AG08396 (cell line): ENCODE measurements around the gene ZNF469.
A peak's percentile ranks its signal among the peaks of the same experiment; 100 is the strongest.

Experiments used
- DNase-seq: peaks from one replicate; pipeline ENCODE4 v3.0.0; 2012; ENCODE audit warnings: low spot score, mixed read lengths

Gene ZNF469

GRCh38 chr16:88378836-88379693 lies 3.7 kb upstream of the ZNF469 start:
- no peak for DNase-seq

DNA sequence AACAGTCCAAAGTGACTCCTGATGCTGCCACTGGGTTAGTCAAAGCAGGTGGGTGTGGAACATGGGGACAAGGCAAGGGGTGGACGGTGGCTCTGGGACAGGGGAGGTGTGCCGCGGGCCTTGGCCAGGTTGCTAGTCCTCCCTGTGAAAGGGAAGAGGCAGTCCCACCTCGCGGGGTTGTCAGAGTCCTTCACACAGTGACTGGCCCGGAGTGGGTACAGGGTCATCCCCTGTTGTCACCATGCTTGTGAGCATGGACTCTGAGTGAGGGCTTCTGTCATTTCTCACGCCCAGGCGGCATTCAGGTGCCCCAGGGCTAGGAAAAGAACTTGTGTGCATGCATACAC lies 3.1 kb upstream of the ZNF469 start:
- DNase-seq: no peak

- DNase-seq: no peak
Observed at GRCh38 chr16:88380099-88380498, 2.7 kb upstream of the ZNF469 start.

- DNase-seq: no peak
Observed at GRCh38 chr16:88380619-88381018, 2.1 kb upstream of the ZNF469 start.

DNA sequence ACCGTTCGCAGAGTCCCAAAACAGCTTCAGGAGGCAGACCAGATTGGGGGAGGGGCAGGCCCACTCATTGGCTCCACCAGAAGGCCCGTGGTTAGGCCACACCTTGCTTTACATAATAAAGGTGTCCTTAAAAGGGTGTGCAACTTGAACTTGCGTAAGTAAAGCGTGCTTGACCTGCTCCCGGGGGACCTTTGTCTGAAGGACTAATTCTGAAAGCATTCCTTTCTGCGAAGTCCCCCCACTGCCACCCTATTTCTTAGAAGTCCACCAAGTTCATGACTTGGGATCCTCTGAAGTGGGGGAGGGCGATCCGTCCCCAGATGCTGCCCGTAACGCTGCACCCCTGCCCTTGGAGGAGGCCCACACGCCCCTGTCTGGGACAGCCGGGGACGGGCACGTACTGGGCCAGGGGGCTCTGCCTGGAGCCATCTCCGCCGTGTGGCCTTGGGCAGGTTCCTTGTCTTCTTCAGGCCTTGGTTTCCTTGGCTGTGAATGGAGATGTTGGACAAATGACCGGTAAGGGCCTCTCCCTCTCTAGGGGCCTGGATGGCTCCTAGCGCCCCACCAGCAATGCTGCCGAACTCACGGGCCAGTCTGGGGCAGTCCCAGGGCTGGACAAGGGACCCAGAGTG lies 823 bp upstream of the ZNF469 start:
- DNase-seq: no peak

- DNase-seq: peak; percentile 87
Observed at GRCh38 chr16:88383401-88384221, 852 bp downstream of the ZNF469 start.

- DNase-seq: no peak
Observed at GRCh38 chr16:88384222-88385111, 1.7 kb downstream of the ZNF469 start.

DNA sequence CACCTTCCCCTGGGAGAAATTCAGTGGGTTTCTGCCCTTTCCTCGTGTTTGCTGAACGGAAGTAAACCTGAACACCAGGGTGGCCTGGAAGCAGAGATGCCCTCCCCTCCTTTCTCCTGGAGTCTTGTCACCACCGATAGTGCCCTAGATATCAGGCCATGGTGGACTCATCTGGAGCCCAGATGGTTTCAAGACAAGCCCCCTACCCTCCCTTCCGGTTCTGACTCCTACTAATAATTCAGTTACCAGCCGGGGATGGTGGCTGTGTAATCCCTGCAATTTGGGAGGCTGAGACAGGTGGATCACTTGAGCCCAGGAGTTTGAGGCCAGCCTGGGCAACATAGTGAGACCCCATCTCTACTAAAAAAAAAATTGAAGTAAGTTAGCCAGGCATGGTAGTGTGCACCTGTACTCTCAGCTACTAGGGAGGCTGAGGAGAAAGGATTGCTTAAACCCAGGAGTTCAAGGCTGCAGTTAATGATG lies 2.4 kb downstream of the ZNF469 start:
- DNase-seq: no peak

DNA sequence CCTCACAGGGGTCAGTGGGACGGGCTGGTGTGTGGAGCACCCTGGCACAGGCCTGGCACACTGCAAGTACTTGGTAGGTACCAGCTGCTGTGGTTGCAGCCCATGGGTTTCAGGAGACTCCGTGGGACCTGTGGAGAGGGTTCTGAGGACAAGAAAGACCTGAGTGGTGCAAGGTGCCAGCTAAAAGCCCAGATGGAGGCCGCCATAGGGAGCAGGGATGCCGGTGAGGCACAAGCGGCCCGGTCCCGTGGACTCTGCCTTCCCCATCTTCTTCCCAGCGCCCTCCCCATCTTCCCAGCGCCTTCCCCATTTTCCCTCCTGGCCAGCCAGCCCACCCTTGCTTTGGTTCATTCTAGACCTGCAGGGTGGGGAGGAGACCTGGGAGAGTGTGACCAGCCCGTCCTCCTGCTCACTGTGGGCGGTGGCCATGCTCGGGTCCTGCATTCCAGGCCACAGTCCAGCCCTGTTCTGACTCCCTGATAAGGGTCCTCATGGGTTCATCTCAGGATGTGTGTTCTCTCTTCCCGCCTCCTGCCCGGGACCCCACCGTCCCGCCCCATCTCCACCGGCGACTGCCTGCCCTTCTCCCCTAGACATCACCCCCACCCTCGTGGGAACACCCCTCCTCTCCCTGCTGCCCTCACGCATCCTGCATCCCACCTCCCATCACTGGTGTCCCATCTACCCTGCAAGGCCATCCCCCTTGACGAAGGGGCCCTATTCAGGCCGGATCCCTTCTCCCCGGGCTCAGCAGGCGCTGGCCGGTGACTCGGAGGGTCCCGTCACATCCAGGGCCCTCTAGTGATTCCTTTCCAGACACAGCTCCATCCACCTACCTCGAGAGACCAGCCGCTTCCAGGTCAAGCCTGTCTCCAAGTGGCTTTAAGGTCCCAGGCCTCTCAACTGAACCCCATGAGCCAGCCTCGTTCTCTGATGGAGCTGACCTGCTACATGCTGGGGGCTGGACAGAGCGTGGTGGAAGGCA lies 3.4 kb downstream of the ZNF469 start:
- no peak for DNase-seq

DNA sequence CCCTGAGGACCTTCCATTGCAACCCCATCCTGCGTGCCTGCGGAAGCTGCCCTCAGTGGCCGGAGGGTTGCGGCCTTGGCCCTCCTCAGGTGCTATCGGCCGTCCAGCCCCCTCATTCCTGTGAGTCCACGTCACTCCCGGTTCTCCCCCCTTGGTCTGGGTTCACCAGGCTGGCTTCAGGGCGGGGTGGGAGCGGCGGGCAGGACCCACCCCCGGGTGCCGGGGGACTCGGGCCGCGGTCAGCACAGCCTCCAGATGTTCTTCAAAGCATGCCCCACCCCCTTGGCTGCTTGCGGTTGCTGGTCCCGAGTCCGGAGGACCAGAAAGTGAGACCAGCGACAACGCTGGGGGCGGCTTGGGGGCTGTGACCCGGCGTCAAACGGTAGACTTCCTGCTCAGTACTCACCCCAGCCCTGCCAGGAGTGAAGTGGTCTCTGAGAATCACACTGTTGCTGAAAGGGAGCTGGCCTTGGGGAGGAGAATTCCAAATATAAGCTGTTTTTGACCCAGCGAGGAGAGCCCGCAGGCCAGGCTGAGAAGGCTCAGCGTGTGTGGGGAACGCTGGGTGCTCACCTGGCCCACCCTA lies 4.5 kb downstream of the ZNF469 start:
- no peak for DNase-seq

DNA sequence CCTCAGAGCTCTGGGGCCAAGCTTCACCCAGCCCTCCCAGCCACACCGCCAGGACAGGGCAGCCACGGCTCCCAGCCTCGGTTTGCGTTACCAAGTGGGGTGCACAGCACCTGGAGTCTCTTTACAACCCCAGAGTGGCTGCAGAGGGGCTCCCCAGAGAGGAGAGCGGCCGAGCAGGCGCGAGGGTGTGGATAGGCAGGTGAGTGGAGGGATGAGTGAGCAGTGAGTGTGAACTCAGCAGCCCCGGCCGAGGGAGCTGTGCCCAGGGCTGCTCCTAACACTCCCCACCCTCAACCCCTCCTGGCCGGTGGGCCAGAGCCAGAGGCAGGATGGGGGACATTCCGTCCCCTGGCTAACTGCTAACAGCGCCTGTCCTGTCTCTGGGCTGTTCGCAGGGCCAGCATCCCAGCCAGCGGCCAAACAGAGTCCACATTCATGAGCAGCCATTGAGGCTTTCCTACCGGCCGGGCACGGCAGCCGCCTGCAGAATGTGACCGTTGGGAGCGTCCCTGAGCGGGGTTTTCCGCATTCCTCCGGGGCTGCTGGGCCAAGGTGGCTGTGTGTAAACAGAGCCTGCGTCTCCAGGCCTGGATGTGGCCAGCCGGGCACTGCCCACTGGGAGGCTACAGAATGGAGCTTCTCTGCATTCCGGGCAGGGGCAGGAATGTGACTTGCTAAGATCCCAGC lies 5.3 kb downstream of the ZNF469 start:
- DNase-seq: peak; percentile 78

- DNase-seq: no peak
Observed at GRCh38 chr16:88389191-88389590, 6.4 kb downstream of the ZNF469 start.

- no peak for DNase-seq
Observed at GRCh38 chr16:88389621-88390160, 6.9 kb downstream of the ZNF469 start.

DNA sequence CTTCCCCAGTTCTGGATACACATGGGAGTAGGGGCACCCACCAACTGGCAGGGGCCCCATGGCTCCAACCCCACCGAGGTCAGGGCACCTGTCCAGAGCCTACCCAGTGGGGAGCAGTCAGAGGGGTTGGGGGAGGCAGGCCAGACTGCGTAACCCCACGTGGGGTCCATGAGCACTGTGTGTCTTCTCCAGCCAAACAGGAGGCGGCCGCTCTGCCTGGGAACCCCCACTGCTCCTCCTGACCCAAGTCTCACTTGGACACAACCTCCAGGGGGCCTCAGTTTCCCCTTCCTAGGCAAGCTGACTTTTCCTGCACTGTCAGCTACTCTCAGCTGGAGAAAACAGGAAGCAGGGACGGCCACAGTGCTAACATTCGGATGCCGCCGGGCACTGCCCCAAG lies 7.5 kb downstream of the ZNF469 start:
- no peak for DNase-seq

DNA sequence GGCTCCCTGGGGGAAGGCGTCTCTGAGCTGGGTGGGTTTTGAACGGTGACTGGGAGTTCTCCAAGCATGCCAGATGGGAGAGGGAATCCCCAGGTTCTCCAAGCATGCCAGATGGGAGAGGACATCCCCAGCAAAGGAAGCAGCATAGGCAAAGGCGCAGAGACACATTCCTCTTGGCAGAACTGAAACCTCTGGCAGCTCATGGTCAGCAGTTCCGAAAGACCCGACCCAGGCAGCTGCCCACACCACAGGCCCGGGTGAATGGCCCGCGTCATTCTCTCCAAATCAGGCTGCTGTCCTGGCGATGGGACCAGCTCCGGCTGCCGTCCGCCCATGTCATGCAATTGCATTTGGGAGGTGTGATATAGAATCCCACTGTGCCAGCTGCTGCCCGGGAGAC lies 8.0 kb downstream of the ZNF469 start:
- no peak for DNase-seq

GRCh38 chr16:88391144-88391850 lies 8.5 kb downstream of the ZNF469 start:
- DNase-seq: no peak

- DNase-seq: no peak
Observed at GRCh38 chr16:88392111-88392510, 9.4 kb downstream of the ZNF469 start.

- no peak for DNase-seq
Observed at GRCh38 chr16:88392616-88393015, 9.9 kb downstream of the ZNF469 start.

DNA sequence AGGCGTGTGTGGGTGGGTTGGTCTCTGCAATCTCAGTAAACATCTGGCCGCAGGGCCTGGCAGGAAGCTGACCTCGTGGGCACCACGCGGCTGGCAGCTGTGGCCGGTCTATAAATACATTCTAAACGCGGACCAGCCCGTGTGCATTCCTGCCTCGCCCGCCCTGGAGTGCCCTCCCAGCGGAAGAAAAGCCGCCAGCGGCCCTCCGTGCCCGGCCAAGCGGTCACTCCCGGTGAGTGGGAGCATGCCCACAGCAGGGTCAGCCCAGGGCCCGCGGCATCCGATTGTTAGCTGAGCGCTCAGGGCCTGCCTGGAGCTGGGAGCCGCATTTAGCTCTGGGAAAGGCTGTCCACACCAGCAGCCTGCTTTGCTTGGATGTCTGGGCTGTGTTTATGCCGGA lies 10.3 kb downstream of the ZNF469 start:
- DNase-seq: no peak
